ENCODE data around the gene RADX. TPM values are rescaled to one million over a fixed set of nuclear protein-coding genes. Genes with fewer than 3 reads are reported as not detected.

Gene RADX
- total and polyA plus RNA-seq, 2 donors (not counting 3 experiments of a cell fraction or from before 2014, with no cell fraction given): 0.12 TPM; not detected in 1

DNA sequence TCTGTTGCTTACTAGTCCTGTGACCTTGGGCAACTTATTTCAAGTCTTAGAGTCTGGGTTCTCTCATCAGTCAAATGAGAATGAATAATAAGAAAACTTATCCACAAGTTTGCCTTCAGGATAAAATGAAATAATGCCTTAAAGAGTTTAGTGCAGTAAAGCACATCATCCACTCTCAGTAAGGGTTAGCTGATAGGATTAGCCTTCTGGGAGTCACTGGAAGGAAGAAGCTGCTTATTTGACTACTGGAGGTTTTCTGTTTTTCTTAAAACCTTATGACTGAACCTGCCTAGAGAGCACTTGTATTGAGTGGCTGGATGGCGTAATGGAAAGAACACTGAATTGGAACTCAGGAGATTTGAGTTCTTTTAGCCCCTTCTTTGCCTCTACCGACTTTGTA lies 116.6 kb downstream of the RADX start:
- no peak for FAIRE-seq

More for the DNA sequence above, 116.6 kb downstream of the RADX start:
- dilution Hi-C loops (cut with MboI; ENCODE audit: extremely low pct_ligation_motif_present, low sequenced_read_pairs): no loop called here
- ChIA-PET CTCF (no interaction called here), POLR2A (no interaction called here)
- H3K36me3 ChIP-seq (ENCODE audit: control insufficient read depth in 2 of 2, extremely low read depth in 1 of 2, insufficient read depth in 2 of 2, low read length in 2 of 2): no peaks in the 10 kb centered on the region
- intact Hi-C loops (cut with micrococcal nuclease): no loop called here
- no peaks in the 10 kb centered on the region for H4K20me1 ChIP-seq (replicated peaks; ENCODE audit: control insufficient read depth, extremely low read depth, insufficient read depth, low read length)
- H3K4me3 ChIP-seq (replicated peaks in 1 of 3; ENCODE audit: insufficient read depth in 1 of 3, low read depth in 1 of 3, low read length in 3 of 3): no peak overlapping the region
- no peaks in the 10 kb centered on the region for H3K4me1 ChIP-seq (ENCODE audit: control insufficient read depth, extremely low read depth, insufficient read depth, low read length)
- TF ChIP-seq, protein P1, sequence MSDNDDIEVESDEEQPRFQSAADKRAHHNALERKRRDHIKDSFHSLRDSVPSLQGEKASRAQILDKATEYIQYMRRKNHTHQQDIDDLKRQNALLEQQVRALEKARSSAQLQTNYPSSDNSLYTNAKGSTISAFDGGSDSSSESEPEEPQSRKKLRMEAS (IDR thresholded peaks at IDR 0.05; ENCODE audit: insufficient read depth, insufficient read length): no peak
- no peak for TF ChIP-seq FOS (IDR thresholded peaks at IDR 0.05; ENCODE audit: borderline replicate concordance, insufficient read depth, low read length)
- TF ChIP-seq CTCF (IDR thresholded peaks at IDR 0.05; ENCODE audit: extremely low read depth in 1 of 2, insufficient read depth in 1 of 2, low read depth in 1 of 2, low read length in 2 of 2): no peak
- no peak for TF ChIP-seq EZH2 (IDR thresholded peaks at IDR 0.05; ENCODE audit: borderline replicate concordance, low read depth, low read length, severe bottlenecking)
- TF ChIP-seq MYC (IDR thresholded peaks at IDR 0.05; ENCODE audit: low read depth, low read length): no peak
- TF ChIP-seq POLR2AphosphoS5 (IDR thresholded peaks at IDR 0.05; ENCODE audit: insufficient read depth, low read depth, low read length): no peak
- TF ChIP-seq GATA2 (IDR thresholded peaks at IDR 0.05; ENCODE audit: insufficient read depth, insufficient read length, low read depth, low read length): no peak
- no peak for TF ChIP-seq JUN (IDR thresholded peaks at IDR 0.05; ENCODE audit: borderline replicate concordance, insufficient read depth, insufficient read length, low read depth)
- no peak for TF ChIP-seq POLR2A (IDR thresholded peaks at IDR 0.05; ENCODE audit: low read depth, low read length)
- H3K79me2 ChIP-seq (ENCODE audit: control insufficient read depth, insufficient read depth, low read length): no peaks in the 10 kb centered on the region
- no TSS peak for BruUV-seq (replicated peaks)
- DNase-seq (ENCODE audit: low read depth, low spot score): no peak
- H2AFZ ChIP-seq (ENCODE audit: low read depth, low read length): no peak overlapping the region
- H3K9ac ChIP-seq (replicated peaks; ENCODE audit: extremely low read depth, insufficient read depth, low read length): no peak overlapping the region
- H3K27me3 ChIP-seq (ENCODE audit: control insufficient read depth in 2 of 2, insufficient read depth in 2 of 2, low read length in 2 of 2): peaks cover 16 to 23% of the 10 kb centered on the region in 2 experiments
- no peak overlapping the region for H3K4me2 ChIP-seq (ENCODE audit: insufficient read depth, low read length)
- no peaks in the 10 kb centered on the region for H3K9me3 ChIP-seq (replicated peaks; ENCODE audit: control insufficient read depth, insufficient read depth, low read length)
- no peak overlapping the region for H3K27ac ChIP-seq (ENCODE audit: insufficient read depth, low read depth, low read length)
- H3K9me1 ChIP-seq (replicated peaks; ENCODE audit: control insufficient read depth, extremely low read depth, insufficient read depth, low read length): no peaks in the 10 kb centered on the region

MicroRNA genes within 50 kb of the gene (microRNA counts, 767-probe panel; counts per million panel counts)
- microRNA hsa-miR-548an: 723 counts per million, percentile 96 among the panel's probes with 10 or more counts

Small RNA genes within 50 kb of the gene (microRNA-seq; reads per million reads assigned to microRNA genes)
- gene MIR548AN (ENCODE audit: borderline number of aligned reads, borderline replicate concordance): not detected

Small RNA genes within 50 kb of the gene (small RNA-seq; reads per million reads assigned to genes)
- not detected for gene AL590808.1 (ENCODE audit: insufficient read depth, insufficient read length, low read depth, low replicate concordance)
- gene MIR548AN (ENCODE audit: insufficient read depth, insufficient read length, low read depth, low replicate concordance): not detected

Other genes with a start within 250 kb of the RADX start
- gene RNF128, start 114.7 kb downstream of the RADX start, total RNA-seq: not detected in 2 replicates
- gene RNF128, start 114.7 kb downstream of the RADX start, polyA plus RNA-seq: not detected in 2 replicates
- gene TBC1D8B, start 190.7 kb downstream of the RADX start, total RNA-seq: 3.9 and 6.6 TPM in 2 replicates
- gene TBC1D8B, start 190.7 kb downstream of the RADX start, polyA plus RNA-seq: 1.4 TPM in 2 replicates

Measured in endothelial cell of umbilical vein (primary cell).